ENCODE measurements around the gene CHAD. TPM values are rescaled to one million over a fixed set of nuclear protein-coding genes. Genes with fewer than 3 reads are reported as not detected.

Gene CHAD
- total and polyA plus RNA-seq, 2 of the 4 experiments (the other 2 are of a cell fraction): 0.03 TPM; not detected in 1

GRCh38 chr17:50514388-50514787 is 45.7 kb upstream of the CHAD start:
- H2AK5ac ChIP-seq (ENCODE audit: low read depth, low read length): no peak overlapping the region
- H3K23ac ChIP-seq (ENCODE audit: low read depth, low read length): no peak overlapping the region
- no peak overlapping the region for H3K14ac ChIP-seq (replicated peaks; ENCODE audit: low read depth, low read length)
- peaks cover 2% of the 10 kb centered on the region for H3K4me1 ChIP-seq (ENCODE audit: control insufficient read depth, insufficient read depth, low read length)
- no peak overlapping the region for H4K5ac ChIP-seq (ENCODE audit: low read depth, low read length)
- DNase-seq (no peak), ATAC-seq (ENCODE audit: low read depth) (no peak)
- ChIA-PET CTCF (no interaction called here), POLR2A (ENCODE audit: unreplicated experiment) (no interaction called here)
- no peak overlapping the region for H2AFZ ChIP-seq (replicated peaks; ENCODE audit: low read length, poor library complexity)
- H3K4ac ChIP-seq (ENCODE audit: low read depth, low read length): no peak overlapping the region
- H3K9ac ChIP-seq (ENCODE audit: low read depth, low read length): no peak overlapping the region
- BruUV-seq (replicated peaks): no TSS peak
- H4K91ac ChIP-seq (ENCODE audit: insufficient read depth, low read depth, low read length): no peak overlapping the region
- in situ Hi-C loops (cut with MboI; ENCODE audit: low sequenced_read_pairs): no loop called here
- H2BK5ac ChIP-seq (ENCODE audit: low read depth, low read length, poor library complexity, severe bottlenecking): no peak overlapping the region
- no peaks in the 10 kb centered on the region for H3K9me3 ChIP-seq (ENCODE audit: control insufficient read depth, insufficient read depth, low read length)
- H3K56ac ChIP-seq (ENCODE audit: extremely low read depth, insufficient read depth, low read length): no peak overlapping the region
- H3K79me1 ChIP-seq (ENCODE audit: low read depth in 1 of 2, low read length in 2 of 2): no peaks in the 10 kb centered on the region
- WGBS, 2 experiments (ENCODE audit: extremely low coverage in 2 of 2, insufficient read length in 1 of 2): no CpG with 5 or more reads among the region's 3 CpGs
- no peak overlapping the region for H2BK20ac ChIP-seq (ENCODE audit: low read depth, low read length)
- H3K27ac ChIP-seq (ENCODE audit: insufficient read depth, low read length): no peak overlapping the region
- TF ChIP-seq MAZ (IDR thresholded peaks at IDR 0.05; ENCODE audit: borderline replicate concordance, low read depth, low read length): no peak
- no peak for TF ChIP-seq NFE2L2 (IDR thresholded peaks at IDR 0.05; ENCODE audit: low read depth, low read length)
- no peak for TF ChIP-seq RCOR1 (IDR thresholded peaks at IDR 0.05; ENCODE audit: insufficient replicate concordance, low read length)
- TF ChIP-seq RFX5 (IDR thresholded peaks at IDR 0.05; ENCODE audit: low read depth, low read length): no peak
- TF ChIP-seq CEBPB (IDR thresholded peaks at IDR 0.05; ENCODE audit: low read depth, low read length): no peak
- TF ChIP-seq SMC3 (IDR thresholded peaks at IDR 0.05; ENCODE audit: low read depth, low read length): no peak
- TF ChIP-seq POLR2A (IDR thresholded peaks at IDR 0.05; ENCODE audit: low read depth, low read length): no peak
- TF ChIP-seq ELK1 (IDR thresholded peaks at IDR 0.05; ENCODE audit: borderline replicate concordance, low read depth, low read length): no peak
- TF ChIP-seq USF2 (IDR thresholded peaks at IDR 0.05; ENCODE audit: low read depth, low read length): no peak
- TF ChIP-seq MAFK (IDR thresholded peaks at IDR 0.05; ENCODE audit: low read depth, low read length): no peak
- no peak for TF ChIP-seq CTCF (conservative IDR thresholded peaks at IDR 0.05; ENCODE audit: low read depth, low read length)
- TF ChIP-seq MXI1 (IDR thresholded peaks at IDR 0.05; ENCODE audit: borderline replicate concordance, low read depth, low read length): no peak
- TF ChIP-seq FOS (IDR thresholded peaks at IDR 0.05; ENCODE audit: low read depth, low read length): no peak
- no peak for TF ChIP-seq CHD1 (IDR thresholded peaks at IDR 0.05; ENCODE audit: low read depth, low read length)
- no peak for TF ChIP-seq BHLHE40 (IDR thresholded peaks at IDR 0.05; ENCODE audit: low read depth, low read length)
- TF ChIP-seq RAD21 (IDR thresholded peaks at IDR 0.05; ENCODE audit: low read length): no peak
- H3K27me3 ChIP-seq (ENCODE audit: control insufficient read depth, insufficient read depth, low read length): peaks cover 6% of the 10 kb centered on the region; the same call in 1 of the 2 replicates
- no peak overlapping the region for H3K4me2 ChIP-seq (ENCODE audit: low read depth, low read length)
- no peak overlapping the region for H2AK9ac ChIP-seq (replicated peaks; ENCODE audit: low read depth, low read length, poor library complexity)
- no peaks in the 10 kb centered on the region for H3K9me1 ChIP-seq (ENCODE audit: insufficient read depth, low read length)
- H2BK120ac ChIP-seq (ENCODE audit: low read depth, low read length): no peak overlapping the region
- intact Hi-C loops (cut with micrococcal nuclease): no loop called here
- no peaks in the 10 kb centered on the region for H3K36me3 ChIP-seq (ENCODE audit: control insufficient read depth, insufficient read depth, low read length)
- no peak overlapping the region for H3K18ac ChIP-seq (ENCODE audit: low read depth, low read length)
- no peak overlapping the region for H2BK15ac ChIP-seq (ENCODE audit: low read depth, low read length)
- H3K4me3 ChIP-seq (ENCODE audit: insufficient read depth, low read depth, low read length): no peak overlapping the region
- no peaks in the 10 kb centered on the region for H4K20me1 ChIP-seq (ENCODE audit: insufficient read depth, low read length)
- no peak overlapping the region for H4K8ac ChIP-seq (ENCODE audit: low read depth in 2 of 2, low read length in 2 of 2)
- dilution Hi-C loops (cut with HindIII; ENCODE audit: low sequenced_read_pairs, unreplicated experiment): no loop called here
